NCI-H1092 treated with DMSO at 0.1 percent for 48 hours (cell line): ENCODE measurements around the gene IL17D.

Experiments
- DNase-seq: peaks from one replicate; lab custom pipeline; 2025; lab: John Stamatoyannopoulos, UW

Gene IL17D

DNA sequence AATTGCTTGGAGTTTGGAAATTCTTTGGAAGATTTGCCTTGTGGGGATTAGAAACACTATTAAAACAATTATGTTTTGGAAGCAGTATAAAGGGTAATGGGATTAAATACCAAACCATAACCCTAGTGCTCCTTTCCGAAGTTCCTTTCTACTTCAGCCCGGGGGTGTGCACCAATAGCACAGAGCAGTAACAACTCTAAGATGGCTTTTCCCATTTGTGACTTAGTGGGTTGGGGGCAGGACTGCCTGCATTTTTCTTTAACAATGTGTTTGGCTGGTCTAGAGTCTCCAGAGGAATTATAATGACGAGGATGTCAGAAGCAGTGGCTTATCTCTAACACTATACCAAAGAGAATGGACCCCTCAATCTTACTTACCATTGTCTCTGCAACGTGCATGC lies 11.9 kb upstream of the IL17D start:
- DNase-seq: no peak

- DNase-seq: no peak
Observed at GRCh38 chr13:20696073-20696472, 7.4 kb upstream of the IL17D start.

- no peak for DNase-seq
Observed at GRCh38 chr13:20699715-20700114, 3.8 kb upstream of the IL17D start.

- no peak for DNase-seq
Observed at GRCh38 chr13:20700288-20700687, 3.2 kb upstream of the IL17D start.

DNA sequence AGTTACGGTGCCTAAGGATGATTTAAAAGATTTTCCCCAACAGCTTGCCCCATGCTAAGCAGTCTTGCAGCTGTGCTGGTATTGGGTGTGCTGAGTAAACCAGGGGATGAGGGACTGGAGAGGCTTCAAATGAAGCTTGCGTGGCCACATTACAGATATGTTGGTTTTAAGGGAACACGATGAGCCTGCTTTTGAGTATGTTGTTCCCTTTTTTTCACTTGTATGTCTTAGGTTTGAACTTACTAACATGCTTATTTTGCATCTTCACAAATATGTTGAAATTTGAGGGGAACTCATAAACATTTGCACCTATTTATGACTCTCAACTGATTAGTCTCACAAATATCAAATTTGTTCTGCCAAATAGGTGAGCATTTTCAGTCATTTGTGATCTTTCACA lies 2.0 kb upstream of the IL17D start:
- DNase-seq: no peak

- DNase-seq: no peak
Observed at GRCh38 chr13:20702530-20702914, 977 bp upstream of the IL17D start.

- DNase-seq: peak; percentile 56
Observed at GRCh38 chr13:20703780-20704458, 420 bp downstream of the IL17D start.

GRCh38 chr13:20704459-20705069 lies 1.1 kb downstream of the IL17D start:
- DNase-seq: no peak

DNA sequence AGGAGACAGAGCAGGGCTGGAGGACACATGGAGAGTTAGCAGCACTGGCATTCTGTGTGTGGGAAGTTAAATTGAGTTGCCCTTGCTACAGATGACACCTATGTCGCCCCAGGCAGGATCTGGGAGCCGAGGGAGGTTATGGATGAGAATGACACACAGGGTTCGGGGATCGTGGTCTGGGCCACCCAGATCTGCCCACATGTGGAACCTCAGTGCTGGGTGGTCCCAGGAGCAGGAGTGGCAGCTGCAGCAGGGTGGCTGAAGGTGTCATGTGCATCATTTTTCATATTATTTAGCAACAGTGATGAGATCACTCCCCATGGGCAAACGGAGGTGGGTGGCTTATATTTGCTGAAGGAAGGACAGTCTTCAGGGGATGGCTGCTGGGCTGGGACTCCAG lies 3.2 kb downstream of the IL17D start:
- no peak for DNase-seq

GRCh38 chr13:20708216-20708615 lies 4.7 kb downstream of the IL17D start:
- no peak for DNase-seq

GRCh38 chr13:20709369-20709768 lies 5.9 kb downstream of the IL17D start:
- DNase-seq: no peak

GRCh38 chr13:20709782-20710181 lies 6.3 kb downstream of the IL17D start:
- no peak for DNase-seq

DNA sequence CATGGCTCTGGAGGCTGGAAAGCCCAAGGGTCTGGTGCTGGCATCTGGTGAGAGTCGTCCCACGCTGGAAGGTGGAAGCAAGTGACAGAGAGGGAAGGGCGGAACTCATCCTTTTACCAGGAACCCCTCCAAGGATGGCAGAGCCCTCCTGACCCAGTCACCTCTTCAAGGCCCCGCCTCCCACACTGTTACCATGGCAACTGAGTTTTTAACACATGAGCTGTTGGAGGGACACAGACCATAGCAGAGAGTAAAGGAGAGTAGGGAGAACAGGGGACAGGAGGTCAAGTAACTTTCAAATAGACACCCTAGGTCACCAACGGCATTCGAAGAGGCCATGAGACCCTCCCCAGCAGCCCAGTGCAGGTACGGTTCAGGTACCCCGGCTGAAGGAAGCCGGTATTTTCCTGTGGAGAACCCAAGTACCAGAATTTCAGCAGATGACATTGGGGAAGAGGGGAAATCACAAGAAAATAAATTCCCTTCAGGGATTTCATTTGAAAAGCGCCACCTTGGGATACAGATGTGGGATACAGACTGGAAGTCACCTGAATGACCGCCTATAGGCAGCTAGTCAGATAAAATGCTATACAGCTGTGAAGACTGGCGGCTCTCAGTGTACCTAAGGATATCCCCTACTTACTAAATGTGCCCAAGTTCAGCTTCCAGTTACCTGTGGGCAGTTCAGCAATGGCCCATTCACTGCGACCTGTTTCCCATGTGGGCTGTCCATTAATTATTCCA lies 8.0 kb downstream of the IL17D start:
- no peak for DNase-seq

- no peak for DNase-seq
Observed at GRCh38 chr13:20713014-20713376, 9.5 kb downstream of the IL17D start.

- no peak for DNase-seq
Observed at GRCh38 chr13:20713751-20714150, 10.3 kb downstream of the IL17D start.

- no peak for DNase-seq
Observed at GRCh38 chr13:20714161-20714560, 10.7 kb downstream of the IL17D start.

DNA sequence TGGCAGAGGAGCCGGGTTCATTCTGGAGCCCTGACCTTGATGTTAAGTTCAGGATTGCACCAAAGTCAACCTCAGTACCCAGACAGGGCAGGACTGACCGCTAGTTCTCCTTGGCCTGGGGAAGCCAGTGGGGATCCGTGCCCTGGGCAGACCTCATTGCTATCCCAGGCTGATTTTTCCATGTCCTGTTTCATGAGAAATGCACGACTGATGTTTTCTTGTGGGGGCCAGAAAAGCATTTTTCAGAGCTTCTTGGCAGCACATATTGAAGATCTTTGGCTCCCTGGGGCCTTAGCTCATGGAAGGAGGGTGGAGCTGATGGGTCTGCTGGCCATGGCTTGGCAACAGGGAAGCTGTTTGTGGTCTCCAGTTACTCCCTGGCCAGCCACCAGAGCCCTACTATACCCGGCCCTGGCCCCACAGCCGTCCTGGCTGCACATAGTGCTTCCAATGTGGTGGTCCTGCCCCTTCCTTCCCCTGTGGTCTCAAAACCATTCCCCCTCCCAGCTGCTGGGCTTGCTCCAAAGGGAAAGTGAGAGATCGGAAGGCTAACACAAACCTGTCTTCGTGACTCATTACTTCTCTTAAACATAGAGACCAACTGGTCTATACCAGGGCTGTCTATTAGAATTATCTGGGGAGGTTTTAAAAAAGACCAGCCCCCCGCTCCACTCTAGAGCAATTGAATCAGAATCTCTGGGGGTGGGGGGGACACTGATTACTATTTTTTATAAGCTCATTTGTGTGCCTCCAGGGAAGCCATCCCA lies 11.2 kb downstream of the IL17D start:
- no peak for DNase-seq

DNA sequence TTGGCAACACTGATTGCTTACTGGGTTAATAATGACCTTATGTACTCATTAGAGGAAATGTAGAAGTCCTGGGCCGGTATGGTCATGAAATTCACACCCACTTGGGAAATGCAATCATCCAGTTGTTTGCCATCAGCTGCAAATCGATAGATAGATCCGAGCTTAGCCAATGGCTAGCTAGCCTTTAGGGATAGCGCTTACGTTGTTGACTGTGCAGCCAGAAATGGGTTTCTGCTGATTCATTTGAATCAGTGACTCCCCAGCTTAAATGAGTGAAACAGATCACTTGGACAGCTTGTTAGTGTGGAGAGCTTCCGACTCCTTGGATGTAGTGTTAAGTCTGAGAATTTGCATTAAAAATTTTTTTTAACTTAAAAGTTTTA lies 11.8 kb downstream of the IL17D start:
- DNase-seq: no peak

- peak; percentile 30 for DNase-seq
Observed at GRCh38 chr13:20716951-20717350, 13.5 kb downstream of the IL17D start.

DNA sequence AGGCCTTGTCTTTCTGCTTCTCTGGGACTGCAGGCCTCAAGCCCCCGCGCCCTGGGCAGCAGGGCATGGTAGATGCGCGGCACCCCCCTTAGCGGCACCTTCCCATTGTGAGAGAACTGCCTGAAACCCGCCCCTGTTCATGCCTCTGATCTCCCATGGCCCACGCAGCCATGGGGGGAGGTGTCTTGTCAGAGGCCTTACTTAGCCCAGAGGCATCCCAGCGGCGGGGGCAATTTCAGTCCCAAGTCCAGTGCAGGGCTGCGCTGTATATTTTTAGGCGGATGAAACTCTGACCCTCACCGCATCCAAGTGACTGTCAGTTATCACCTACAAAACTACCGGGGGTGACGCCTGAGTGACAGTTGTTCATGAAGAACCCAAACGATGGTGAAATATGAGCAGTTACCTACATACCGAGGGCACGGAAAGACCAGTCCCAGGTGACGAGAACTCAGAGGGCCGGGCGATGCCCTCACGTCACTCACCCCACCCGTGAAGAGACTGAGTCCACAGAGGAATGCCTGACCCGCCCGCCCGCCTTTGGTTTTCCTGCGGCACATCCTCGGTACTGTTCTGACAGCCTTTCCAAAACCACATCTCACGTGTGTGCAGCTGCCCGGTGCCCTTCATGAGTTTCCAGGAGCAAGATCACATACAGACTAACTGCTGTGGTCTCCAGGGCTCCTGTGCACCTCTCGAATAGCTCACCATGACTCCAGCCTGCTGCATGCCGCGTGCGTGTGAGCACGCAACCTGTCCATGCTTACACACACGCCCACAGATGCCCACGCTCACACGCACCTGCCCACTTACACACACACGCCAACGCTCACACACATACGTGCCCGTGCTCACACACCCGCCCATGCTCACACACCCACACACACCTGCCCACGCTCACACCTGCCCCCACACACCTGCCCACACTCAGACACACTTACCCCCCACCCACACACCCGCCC lies 14.4 kb downstream of the IL17D start:
- DNase-seq: no peak

DNA sequence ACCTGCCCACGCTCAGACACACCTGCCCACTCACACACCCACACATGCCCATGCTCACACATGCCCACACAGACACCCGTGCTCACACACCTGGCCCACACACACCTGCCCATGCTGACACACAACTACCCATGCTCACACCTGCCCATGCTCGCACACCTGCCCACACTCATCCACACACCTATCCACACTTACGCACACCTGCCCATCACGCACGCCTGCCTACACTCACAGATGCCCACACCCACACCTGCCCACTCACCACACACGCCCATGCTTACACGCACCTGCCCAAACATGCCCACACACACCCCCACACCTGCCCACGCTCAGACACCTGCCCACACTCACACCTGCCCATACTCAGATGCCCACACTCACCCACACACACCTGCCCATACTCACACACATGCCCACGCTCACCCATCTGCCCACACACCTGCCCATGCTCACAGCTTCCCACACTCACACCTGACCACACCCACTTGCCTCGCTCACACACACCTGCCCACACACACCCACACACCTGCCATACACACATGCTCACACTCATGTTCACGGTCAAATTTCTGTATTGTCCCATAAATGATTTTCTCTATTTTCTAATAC lies 15.6 kb downstream of the IL17D start:
- no peak for DNase-seq
